HepG2 (cell line): Measurements from ENCODE around the gene TMUB1. TPM values are rescaled to one million over a fixed set of nuclear protein-coding genes. Genes with fewer than 3 reads are reported as not detected.

Source experiments
- FOXM1 ChIP-seq: sonication (generic); formaldehyde crosslinking; IDR thresholded peaks from 2 replicates; pipeline ENCODE4 v1.5.0; 2020; ENCODE audit warnings: missing genetic modification reagents
- HDAC6 ChIP-seq: fragments of 200-600 bp; sonication (generic); IDR thresholded peaks from 2 replicates; pipeline ENCODE4 v1.7.0; 2017; ENCODE audit warnings: mild to moderate bottlenecking, antibody characterized with exemption, low read length, low read depth
- HMG20B ChIP-seq: conservative IDR thresholded peaks from 2 replicates; pipeline ENCODE4 v1.6.1; 2016; ENCODE audit warnings: missing genetic modification reagents, missing compliant biosample characterization
- HNRNPL ChIP-seq: fragments of 200-400 bp; formaldehyde crosslinking; IDR thresholded peaks from 2 replicates; pipeline ENCODE4 v1.6.1; 2017; ENCODE audit warnings: mild to moderate bottlenecking, low read depth, low read length
- KAT8 ChIP-seq: IDR thresholded peaks from 2 replicates; pipeline ENCODE4 v1.6.1; 2016; ENCODE audit warnings: missing genetic modification reagents, missing compliant biosample characterization
- SMAD1 ChIP-seq: sonication (generic); formaldehyde crosslinking; IDR thresholded peaks from 2 replicates; pipeline ENCODE4 v1.4.0; 2020; ENCODE audit warnings: missing genetic modification reagents, low read depth, mild to moderate bottlenecking, borderline replicate concordance
- TRIM24 ChIP-seq: sonication (generic); formaldehyde crosslinking; IDR thresholded peaks from 2 replicates; pipeline ENCODE4 v1.8.0; 2022; ENCODE audit warnings: mild to moderate bottlenecking, missing genetic modification reagents
- U2AF1 ChIP-seq: fragments of 200-400 bp; formaldehyde crosslinking; optimal IDR thresholded peaks from 2 replicates; pipeline ENCODE3; 2017; ENCODE audit warnings: mild to moderate bottlenecking, low read depth, low read length
- ZNF232 ChIP-seq: sonication (generic); formaldehyde crosslinking; IDR thresholded peaks from 2 replicates; pipeline ENCODE4 v1.4.0; 2020; ENCODE audit warnings: missing genetic modification reagents, borderline replicate concordance
- ZNF292 ChIP-seq: sonication (generic); formaldehyde crosslinking; IDR thresholded peaks from 2 replicates; pipeline ENCODE4 v1.8.1; 2022; ENCODE audit warnings: mild to moderate bottlenecking, low read depth, missing genetic modification reagents, borderline replicate concordance
- polyA plus RNA-seq, 8 experiments: library from polyadenylated mRNA; depleted of rRNA in 3 of 8; stranded (reverse) in 7 of 8; unstranded in 1 of 8; fragments of >200 nt; fragmentation: Illumina TruSeq in 4 of 8; extraction: Trizol in 4 of 8; gene quantifications; 2 replicates each; pipeline versions ENCODE4 v1.2.1 to v1.2.3, GENCODE V29; 2011 to 2016; ENCODE audit warnings: low read depth in 4 of 8, missing spikeins in 1 of 8, mixed read lengths in 1 of 8; ENCODE audit not compliant: insufficient read depth in 1 of 8
- total RNA-seq, 5 experiments: library from RNA; depleted of rRNA; stranded (reverse); fragments of >200 nt; fragmentation: Illumina TruSeq; extraction: Trizol; gene quantifications; 2 replicates each; pipeline ENCODE4 v1.2.3, GENCODE V29; 2016; ENCODE audit warnings: low read depth in 1 of 5
- TF ChIP-seq, protein P1 (sequence below): sonication (generic); IDR thresholded peaks from 2 replicates; pipeline ENCODE4 v1.6.1; 2016; ENCODE audit warnings: low read depth, borderline replicate concordance
- TF ChIP-seq, protein P2 (sequence below): sonication (generic); formaldehyde crosslinking; IDR thresholded peaks from 2 replicates; pipeline ENCODE4 v1.5.0; 2020; ENCODE audit warnings: missing genetic modification reagents, mild to moderate bottlenecking, borderline replicate concordance
- TF ChIP-seq, protein P3 (sequence below): sonication (generic); formaldehyde crosslinking; IDR thresholded peaks from 2 replicates; pipeline ENCODE4 v1.5.0; 2020; ENCODE audit warnings: mild to moderate bottlenecking, missing genetic modification reagents, moderate library complexity
- TF ChIP-seq, protein P4 (sequence below): IDR thresholded peaks from 2 replicates; pipeline ENCODE4 v1.6.1; 2016; ENCODE audit warnings: low read depth, missing genetic modification reagents, missing compliant biosample characterization

TMUB1 gene
- total and polyA plus RNA-seq, 2 of the 13 experiments (the other 11 are each of a cell fraction or from before 2014, with no cell fraction given) = 44.8 to 51.6 TPM

DNA sequence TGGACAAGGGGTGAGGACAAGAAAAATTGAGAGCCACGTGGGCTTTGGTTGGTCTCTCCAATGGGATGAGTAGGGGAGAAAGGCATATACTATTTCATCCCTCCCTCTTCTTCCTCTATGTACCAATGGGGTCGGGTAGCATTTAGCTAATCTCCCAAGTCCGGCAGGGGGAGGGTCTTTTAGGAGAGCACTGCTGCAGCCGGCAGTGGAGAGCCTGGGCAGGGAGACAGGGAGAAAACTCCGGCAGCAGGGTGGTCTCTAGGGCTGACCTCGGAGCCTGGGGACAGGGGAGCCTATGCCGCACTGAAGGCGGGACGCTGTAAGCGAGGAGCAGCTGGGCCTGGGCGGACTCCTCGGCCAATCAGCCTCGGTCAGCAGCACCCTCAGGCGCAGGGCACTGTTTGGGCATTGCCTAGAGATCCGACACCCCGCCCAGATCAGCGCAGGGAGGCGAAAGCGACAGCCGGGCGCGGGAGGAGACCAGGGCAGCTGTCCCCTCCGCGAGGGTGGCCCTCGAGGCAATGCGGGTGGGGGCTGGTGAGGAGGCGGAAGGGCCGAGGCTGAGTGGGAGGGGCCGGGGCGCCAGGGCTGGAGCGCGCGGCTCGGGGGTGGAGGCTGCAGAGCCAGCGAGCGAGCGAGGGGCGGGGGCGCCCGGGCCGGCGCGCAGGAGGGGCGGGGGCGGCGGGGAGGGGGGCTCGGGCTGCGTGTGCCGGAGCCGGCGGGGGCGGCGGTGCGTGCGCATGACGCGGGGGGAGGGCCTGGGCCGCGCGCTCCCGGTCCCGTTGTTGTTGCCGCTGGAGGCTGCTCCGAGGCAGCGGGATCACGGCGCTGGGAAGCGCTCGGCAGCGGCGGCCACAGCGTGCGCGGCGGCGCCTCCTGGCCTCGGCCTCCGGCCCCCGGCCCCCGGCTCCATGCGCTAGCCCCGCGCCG lies 2.7 kb upstream of the TMUB1 start, which contains the start of gene AGAP3 (continued):
- TF ChIP-seq, protein P1, sequence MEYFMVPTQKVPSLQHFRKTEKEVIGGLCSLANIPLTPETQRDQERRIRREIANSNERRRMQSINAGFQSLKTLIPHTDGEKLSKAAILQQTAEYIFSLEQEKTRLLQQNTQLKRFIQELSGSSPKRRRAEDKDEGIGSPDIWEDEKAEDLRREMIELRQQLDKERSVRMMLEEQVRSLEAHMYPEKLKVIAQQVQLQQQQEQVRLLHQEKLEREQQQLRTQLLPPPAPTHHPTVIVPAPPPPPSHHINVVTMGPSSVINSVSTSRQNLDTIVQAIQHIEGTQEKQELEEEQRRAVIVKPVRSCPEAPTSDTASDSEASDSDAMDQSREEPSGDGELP = peak; percentile 58; the same call in 1 of the 2 replicates
- TF ChIP-seq, protein P2, sequence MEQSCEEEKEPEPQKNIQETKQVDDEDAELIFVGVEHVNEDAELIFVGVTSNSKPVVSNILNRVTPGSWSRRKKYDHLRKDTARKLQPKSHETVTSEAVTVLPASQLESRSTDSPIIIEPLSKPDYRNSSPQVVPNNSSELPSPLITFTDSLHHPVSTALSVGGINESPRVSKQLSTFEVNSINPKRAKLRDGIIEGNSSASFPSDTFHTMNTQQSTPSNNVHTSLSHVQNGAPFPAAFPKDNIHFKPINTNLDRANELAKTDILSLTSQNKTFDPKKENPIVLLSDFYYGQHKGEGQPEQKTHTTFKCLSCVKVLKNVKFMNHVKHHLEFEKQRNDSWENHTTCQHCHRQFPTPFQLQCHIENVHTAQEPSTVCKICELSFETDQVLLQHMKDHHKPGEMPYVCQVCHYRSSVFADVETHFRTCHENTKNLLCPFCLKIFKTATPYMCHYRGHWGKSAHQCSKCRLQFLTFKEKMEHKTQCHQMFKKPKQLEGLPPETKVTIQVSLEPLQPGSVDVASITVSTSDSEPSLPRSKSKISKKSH (CRISPR knock-in tag) = 0 out of 2 replicates have a peak, but pooled peaks have one; percentile 73
- TF ChIP-seq, protein P3, sequence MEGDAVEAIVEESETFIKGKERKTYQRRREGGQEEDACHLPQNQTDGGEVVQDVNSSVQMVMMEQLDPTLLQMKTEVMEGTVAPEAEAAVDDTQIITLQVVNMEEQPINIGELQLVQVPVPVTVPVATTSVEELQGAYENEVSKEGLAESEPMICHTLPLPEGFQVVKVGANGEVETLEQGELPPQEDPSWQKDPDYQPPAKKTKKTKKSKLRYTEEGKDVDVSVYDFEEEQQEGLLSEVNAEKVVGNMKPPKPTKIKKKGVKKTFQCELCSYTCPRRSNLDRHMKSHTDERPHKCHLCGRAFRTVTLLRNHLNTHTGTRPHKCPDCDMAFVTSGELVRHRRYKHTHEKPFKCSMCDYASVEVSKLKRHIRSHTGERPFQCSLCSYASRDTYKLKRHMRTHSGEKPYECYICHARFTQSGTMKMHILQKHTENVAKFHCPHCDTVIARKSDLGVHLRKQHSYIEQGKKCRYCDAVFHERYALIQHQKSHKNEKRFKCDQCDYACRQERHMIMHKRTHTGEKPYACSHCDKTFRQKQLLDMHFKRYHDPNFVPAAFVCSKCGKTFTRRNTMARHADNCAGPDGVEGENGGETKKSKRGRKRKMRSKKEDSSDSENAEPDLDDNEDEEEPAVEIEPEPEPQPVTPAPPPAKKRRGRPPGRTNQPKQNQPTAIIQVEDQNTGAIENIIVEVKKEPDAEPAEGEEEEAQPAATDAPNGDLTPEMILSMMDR (CRISPR knock-in tag) = peak; percentile 15; the same call in 1 of the 2 replicates
- TF ChIP-seq FOXM1 (no peak), KAT8 (CRISPR knock-in tag) (peak; percentile 71; the same call in 1 of the 2 replicates), SMAD1 (peak; percentile 93; the same call in 1 of the 2 replicates), HDAC6 (no peak), HMG20B (CRISPR knock-in tag) (no peak), TRIM24 (CRISPR knock-in tag) (no peak), ZNF232 (CRISPR knock-in tag) (no peak), HNRNPL (peak; percentile 84; the same call in 1 of the 2 replicates), U2AF1 (no peak), ZNF292 (CRISPR knock-in tag) (peak; percentile 81)
- TF ChIP-seq, protein P4, sequence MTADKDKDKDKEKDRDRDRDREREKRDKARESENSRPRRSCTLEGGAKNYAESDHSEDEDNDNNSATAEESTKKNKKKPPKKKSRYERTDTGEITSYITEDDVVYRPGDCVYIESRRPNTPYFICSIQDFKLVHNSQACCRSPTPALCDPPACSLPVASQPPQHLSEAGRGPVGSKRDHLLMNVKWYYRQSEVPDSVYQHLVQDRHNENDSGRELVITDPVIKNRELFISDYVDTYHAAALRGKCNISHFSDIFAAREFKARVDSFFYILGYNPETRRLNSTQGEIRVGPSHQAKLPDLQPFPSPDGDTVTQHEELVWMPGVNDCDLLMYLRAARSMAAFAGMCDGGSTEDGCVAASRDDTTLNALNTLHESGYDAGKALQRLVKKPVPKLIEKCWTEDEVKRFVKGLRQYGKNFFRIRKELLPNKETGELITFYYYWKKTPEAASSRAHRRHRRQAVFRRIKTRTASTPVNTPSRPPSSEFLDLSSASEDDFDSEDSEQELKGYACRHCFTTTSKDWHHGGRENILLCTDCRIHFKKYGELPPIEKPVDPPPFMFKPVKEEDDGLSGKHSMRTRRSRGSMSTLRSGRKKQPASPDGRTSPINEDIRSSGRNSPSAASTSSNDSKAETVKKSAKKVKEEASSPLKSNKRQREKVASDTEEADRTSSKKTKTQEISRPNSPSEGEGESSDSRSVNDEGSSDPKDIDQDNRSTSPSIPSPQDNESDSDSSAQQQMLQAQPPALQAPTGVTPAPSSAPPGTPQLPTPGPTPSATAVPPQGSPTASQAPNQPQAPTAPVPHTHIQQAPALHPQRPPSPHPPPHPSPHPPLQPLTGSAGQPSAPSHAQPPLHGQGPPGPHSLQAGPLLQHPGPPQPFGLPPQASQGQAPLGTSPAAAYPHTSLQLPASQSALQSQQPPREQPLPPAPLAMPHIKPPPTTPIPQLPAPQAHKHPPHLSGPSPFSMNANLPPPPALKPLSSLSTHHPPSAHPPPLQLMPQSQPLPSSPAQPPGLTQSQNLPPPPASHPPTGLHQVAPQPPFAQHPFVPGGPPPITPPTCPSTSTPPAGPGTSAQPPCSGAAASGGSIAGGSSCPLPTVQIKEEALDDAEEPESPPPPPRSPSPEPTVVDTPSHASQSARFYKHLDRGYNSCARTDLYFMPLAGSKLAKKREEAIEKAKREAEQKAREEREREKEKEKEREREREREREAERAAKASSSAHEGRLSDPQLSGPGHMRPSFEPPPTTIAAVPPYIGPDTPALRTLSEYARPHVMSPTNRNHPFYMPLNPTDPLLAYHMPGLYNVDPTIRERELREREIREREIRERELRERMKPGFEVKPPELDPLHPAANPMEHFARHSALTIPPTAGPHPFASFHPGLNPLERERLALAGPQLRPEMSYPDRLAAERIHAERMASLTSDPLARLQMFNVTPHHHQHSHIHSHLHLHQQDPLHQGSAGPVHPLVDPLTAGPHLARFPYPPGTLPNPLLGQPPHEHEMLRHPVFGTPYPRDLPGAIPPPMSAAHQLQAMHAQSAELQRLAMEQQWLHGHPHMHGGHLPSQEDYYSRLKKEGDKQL (CRISPR knock-in tag) = no peak
